HepG2 (cell line): ENCODE data around the gene HOXD4. TPM values are rescaled to one million over a fixed set of nuclear protein-coding genes. Genes with fewer than 3 reads are reported as not detected.
A peak's percentile ranks its signal among the peaks of the same experiment; 100 is the strongest.

Experiments
- ARID5B ChIP-seq: IDR thresholded peaks from 2 replicates; pipeline ENCODE4 v1.4.0; 2020; ENCODE audit warnings: mild to moderate bottlenecking, missing genetic modification reagents
- FIP1L1 ChIP-seq: fragments of 200-400 bp; formaldehyde crosslinking; IDR thresholded peaks from 2 replicates; pipeline ENCODE4 v1.6.1; 2018; ENCODE audit warnings: low read depth, mild to moderate bottlenecking, low read length, moderate library complexity, borderline replicate concordance; ENCODE audit not compliant: insufficient read depth
- HHEX ChIP-seq: IDR thresholded peaks from 2 replicates; pipeline ENCODE4 v1.6.1; 2016; ENCODE audit warnings: control low read depth
- HNRNPUL1 ChIP-seq: fragments of 200-400 bp; formaldehyde crosslinking; IDR thresholded peaks from 2 replicates; pipeline ENCODE4 v1.6.1; 2017; ENCODE audit warnings: low read depth, mild to moderate bottlenecking, low read length, moderate library complexity
- PHF20 ChIP-seq: sonication (generic); formaldehyde crosslinking; IDR thresholded peaks from 2 replicates; pipeline ENCODE4 v1.5.0; 2020; ENCODE audit warnings: mild to moderate bottlenecking, missing genetic modification reagents
- ZBTB37 ChIP-seq: sonication (generic); formaldehyde crosslinking; IDR thresholded peaks from 2 replicates; pipeline ENCODE4 v1.4.0; 2020; ENCODE audit warnings: mild to moderate bottlenecking, missing genetic modification reagents
- ZFP90 ChIP-seq: sonication (generic); formaldehyde crosslinking; IDR thresholded peaks from 2 replicates; pipeline ENCODE4 v1.8.0; 2022; ENCODE audit warnings: missing genetic modification reagents, mild to moderate bottlenecking, inconsistent platforms, borderline replicate concordance
- ZNF766 ChIP-seq: sonication (generic); formaldehyde crosslinking; IDR thresholded peaks from 2 replicates; pipeline ENCODE4 v1.5.0; 2020; ENCODE audit warnings: missing genetic modification reagents, borderline replicate concordance
- ZSCAN20 ChIP-seq: sonication (generic); formaldehyde crosslinking; IDR thresholded peaks from 2 replicates; pipeline ENCODE4 v1.4.0; 2020; ENCODE audit warnings: missing genetic modification reagents, mild to moderate bottlenecking, borderline replicate concordance
- polyA plus RNA-seq, 8 experiments: library from polyadenylated mRNA; depleted of rRNA in 3 of 8; stranded (reverse) in 7 of 8; unstranded in 1 of 8; fragments of >200 nt; fragmentation: Illumina TruSeq in 4 of 8; extraction: Trizol in 4 of 8; gene quantifications; 2 replicates each; pipeline versions ENCODE4 v1.2.1 to v1.2.3, GENCODE V29; 2011 to 2016; ENCODE audit warnings: low read depth in 4 of 8, missing spikeins in 1 of 8, mixed read lengths in 1 of 8; ENCODE audit not compliant: insufficient read depth in 1 of 8
- total RNA-seq, 5 experiments: library from RNA; depleted of rRNA; stranded (reverse); fragments of >200 nt; fragmentation: Illumina TruSeq; extraction: Trizol; gene quantifications; 2 replicates each; pipeline ENCODE4 v1.2.3, GENCODE V29; 2016; ENCODE audit warnings: low read depth in 1 of 5
- TF ChIP-seq, protein P1 (sequence below): sonication (generic); formaldehyde crosslinking; conservative IDR thresholded peaks from 2 replicates; pipeline ENCODE4 v1.4.0; 2020; ENCODE audit warnings: mild to moderate bottlenecking, missing genetic modification reagents, moderate library complexity
- TF ChIP-seq, protein P2 (sequence below), 2 experiments: sonication (generic) in 1 of 2; formaldehyde crosslinking in 1 of 2; IDR thresholded peaks; 2 replicates each; pipeline versions ENCODE4 v1.4.0 to v1.6.1; 2016 to 2020; ENCODE audit warnings: borderline replicate concordance in 1 of 2, low read depth in 1 of 2, mild to moderate bottlenecking in 1 of 2, missing genetic modification reagents in 1 of 2
- TF ChIP-seq, protein P3 (sequence below): IDR thresholded peaks from 2 replicates; pipeline ENCODE4 v1.6.1; 2016; ENCODE audit warnings: mild to moderate bottlenecking

The HOXD4 gene
- total and polyA plus RNA-seq, 2 of the 13 experiments (the other 11 are each of a cell fraction or from before 2014, with no cell fraction given): not detected

DNA sequence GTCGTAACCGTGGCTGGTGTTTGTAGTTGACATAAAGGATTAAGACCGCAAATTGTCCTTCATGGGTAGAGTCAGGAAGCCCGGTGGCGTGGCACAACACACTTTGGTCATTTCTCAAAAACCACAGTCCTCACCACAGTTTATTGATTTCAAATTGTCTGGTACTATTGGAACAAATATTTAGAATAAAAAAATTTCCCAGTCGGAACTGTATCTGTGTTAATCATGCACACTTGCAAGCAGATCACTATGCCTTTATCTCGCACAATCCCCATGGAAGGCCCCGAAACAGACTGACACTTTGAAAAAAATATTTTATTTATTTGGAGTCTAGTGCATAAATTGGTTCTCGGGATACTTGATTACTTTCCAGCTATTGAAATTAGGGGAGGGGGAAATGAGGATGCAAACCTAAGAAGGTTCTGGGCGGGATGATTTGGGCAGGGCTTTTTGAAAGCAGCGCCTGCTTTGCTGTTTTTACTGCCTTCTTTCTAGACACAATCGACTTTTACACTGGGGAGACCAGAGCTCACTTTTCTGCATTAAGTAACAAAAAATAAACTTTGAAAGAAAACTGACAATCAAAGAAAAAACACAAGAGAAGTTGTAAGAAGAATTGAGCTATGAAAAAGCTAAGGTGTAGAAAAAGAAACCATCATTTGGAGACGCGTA is 21.7 kb downstream of the HOXD4 start (continued):
- TF ChIP-seq, protein P1, sequence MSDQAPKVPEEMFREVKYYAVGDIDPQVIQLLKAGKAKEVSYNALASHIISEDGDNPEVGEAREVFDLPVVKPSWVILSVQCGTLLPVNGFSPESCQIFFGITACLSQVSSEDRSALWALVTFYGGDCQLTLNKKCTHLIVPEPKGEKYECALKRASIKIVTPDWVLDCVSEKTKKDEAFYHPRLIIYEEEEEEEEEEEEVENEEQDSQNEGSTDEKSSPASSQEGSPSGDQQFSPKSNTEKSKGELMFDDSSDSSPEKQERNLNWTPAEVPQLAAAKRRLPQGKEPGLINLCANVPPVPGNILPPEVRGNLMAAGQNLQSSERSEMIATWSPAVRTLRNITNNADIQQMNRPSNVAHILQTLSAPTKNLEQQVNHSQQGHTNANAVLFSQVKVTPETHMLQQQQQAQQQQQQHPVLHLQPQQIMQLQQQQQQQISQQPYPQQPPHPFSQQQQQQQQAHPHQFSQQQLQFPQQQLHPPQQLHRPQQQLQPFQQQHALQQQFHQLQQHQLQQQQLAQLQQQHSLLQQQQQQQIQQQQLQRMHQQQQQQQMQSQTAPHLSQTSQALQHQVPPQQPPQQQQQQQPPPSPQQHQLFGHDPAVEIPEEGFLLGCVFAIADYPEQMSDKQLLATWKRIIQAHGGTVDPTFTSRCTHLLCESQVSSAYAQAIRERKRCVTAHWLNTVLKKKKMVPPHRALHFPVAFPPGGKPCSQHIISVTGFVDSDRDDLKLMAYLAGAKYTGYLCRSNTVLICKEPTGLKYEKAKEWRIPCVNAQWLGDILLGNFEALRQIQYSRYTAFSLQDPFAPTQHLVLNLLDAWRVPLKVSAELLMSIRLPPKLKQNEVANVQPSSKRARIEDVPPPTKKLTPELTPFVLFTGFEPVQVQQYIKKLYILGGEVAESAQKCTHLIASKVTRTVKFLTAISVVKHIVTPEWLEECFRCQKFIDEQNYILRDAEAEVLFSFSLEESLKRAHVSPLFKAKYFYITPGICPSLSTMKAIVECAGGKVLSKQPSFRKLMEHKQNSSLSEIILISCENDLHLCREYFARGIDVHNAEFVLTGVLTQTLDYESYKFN: peak; percentile 68; the same call in 1 of the 2 replicates
- 0 out of 2 replicates have a peak, but pooled peaks have one; percentile 36 for TF ChIP-seq ZSCAN20
- TF ChIP-seq, protein P2, sequence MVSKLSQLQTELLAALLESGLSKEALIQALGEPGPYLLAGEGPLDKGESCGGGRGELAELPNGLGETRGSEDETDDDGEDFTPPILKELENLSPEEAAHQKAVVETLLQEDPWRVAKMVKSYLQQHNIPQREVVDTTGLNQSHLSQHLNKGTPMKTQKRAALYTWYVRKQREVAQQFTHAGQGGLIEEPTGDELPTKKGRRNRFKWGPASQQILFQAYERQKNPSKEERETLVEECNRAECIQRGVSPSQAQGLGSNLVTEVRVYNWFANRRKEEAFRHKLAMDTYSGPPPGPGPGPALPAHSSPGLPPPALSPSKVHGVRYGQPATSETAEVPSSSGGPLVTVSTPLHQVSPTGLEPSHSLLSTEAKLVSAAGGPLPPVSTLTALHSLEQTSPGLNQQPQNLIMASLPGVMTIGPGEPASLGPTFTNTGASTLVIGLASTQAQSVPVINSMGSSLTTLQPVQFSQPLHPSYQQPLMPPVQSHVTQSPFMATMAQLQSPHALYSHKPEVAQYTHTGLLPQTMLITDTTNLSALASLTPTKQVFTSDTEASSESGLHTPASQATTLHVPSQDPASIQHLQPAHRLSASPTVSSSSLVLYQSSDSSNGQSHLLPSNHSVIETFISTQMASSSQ (IDR thresholded peaks at IDR 0.05; ENCODE audit: low read depth): peak; percentile 64
- TF ChIP-seq, protein P2 (CRISPR knock-in tag; IDR thresholded peaks at IDR 0.05; ENCODE audit: borderline replicate concordance): no peak
- peak; percentile 97 for TF ChIP-seq ZBTB37 (CRISPR knock-in tag)
- TF ChIP-seq, protein P3, sequence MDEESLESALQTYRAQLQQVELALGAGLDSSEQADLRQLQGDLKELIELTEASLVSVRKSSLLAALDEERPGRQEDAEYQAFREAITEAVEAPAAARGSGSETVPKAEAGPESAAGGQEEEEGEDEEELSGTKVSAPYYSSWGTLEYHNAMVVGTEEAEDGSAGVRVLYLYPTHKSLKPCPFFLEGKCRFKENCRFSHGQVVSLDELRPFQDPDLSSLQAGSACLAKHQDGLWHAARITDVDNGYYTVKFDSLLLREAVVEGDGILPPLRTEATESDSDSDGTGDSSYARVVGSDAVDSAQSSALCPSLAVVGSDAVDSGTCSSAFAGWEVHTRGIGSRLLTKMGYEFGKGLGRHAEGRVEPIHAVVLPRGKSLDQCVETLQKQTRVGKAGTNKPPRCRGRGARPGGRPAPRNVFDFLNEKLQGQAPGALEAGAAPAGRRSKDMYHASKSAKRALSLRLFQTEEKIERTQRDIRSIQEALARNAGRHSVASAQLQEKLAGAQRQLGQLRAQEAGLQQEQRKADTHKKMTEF (CRISPR knock-in tag): peak; percentile 43; the same call in 1 of the 2 replicates
- TF ChIP-seq HHEX (CRISPR knock-in tag): peak; percentile 62; the same call in 1 of the 2 replicates
- no peak for TF ChIP-seq FIP1L1
- peak; percentile 86 for TF ChIP-seq ARID5B (CRISPR knock-in tag)
- TF ChIP-seq PHF20: no peak
- TF ChIP-seq ZNF766 (CRISPR knock-in tag): no peak
- TF ChIP-seq ZFP90 (CRISPR knock-in tag): no peak
- no peak for TF ChIP-seq HNRNPUL1
